Glutamatergic neuron (in vitro differentiated cells): ENCODE data around the gene KCNK10. TPM values are rescaled to one million over a fixed set of nuclear protein-coding genes. Genes with fewer than 3 reads are reported as not detected.

Experiments used
- DNase-seq: peaks from one replicate; pipeline ENCODE4 v3.0.0; 2022
- H3K27ac Mint-ChIP-seq: one replicate; pipeline ENCODE4 v1.8.0; 2020; ENCODE audit warnings: mild to moderate bottlenecking, mixed read lengths, inconsistent platforms; ENCODE audit not compliant: unreplicated experiment
- H3K27me3 Mint-ChIP-seq: one replicate; pipeline ENCODE4 v1.8.0; 2020; ENCODE audit warnings: mild to moderate bottlenecking, moderate library complexity, mixed read lengths, inconsistent platforms; ENCODE audit not compliant: unreplicated experiment
- H3K36me3 Mint-ChIP-seq: one replicate; pipeline ENCODE4 v1.8.0; 2020; ENCODE audit warnings: mild to moderate bottlenecking, mixed read lengths, inconsistent platforms; ENCODE audit not compliant: unreplicated experiment
- H3K4me1 Mint-ChIP-seq: one replicate; pipeline ENCODE4 v1.8.0; 2020; ENCODE audit warnings: mild to moderate bottlenecking, low read depth, mixed read lengths, inconsistent platforms; ENCODE audit not compliant: unreplicated experiment
- H3K4me3 Mint-ChIP-seq: one replicate; pipeline ENCODE4 v1.8.0; 2020; ENCODE audit warnings: mild to moderate bottlenecking, mixed read lengths, inconsistent platforms; ENCODE audit not compliant: unreplicated experiment
- H3K9me3 Mint-ChIP-seq: one replicate; pipeline ENCODE4 v1.8.0; 2020; ENCODE audit warnings: mild to moderate bottlenecking, moderate library complexity, mixed read lengths, inconsistent platforms; ENCODE audit not compliant: unreplicated experiment
- total RNA-seq: library from RNA; stranded (reverse); fragmentation: NEBNext Ultra II Directional; extraction: Animal tissue kit (Norgen Biotek cat#: 25700); gene quantifications from one replicate; pipeline ENCODE4 v1.2.1, GENCODE V29; 2021; ENCODE audit not compliant: unreplicated experiment
- TF ChIP-seq, protein P1 (sequence below): fragments of 200-600 bp; sonication (generic); IDR thresholded peaks from one replicate; pipeline ENCODE4 v1.5.0; 2021; ENCODE audit not compliant: partially characterized antibody, unreplicated experiment

Gene KCNK10
- total RNA-seq, 1 donor from 2014 or later, result 2.8 TPM

DNA sequence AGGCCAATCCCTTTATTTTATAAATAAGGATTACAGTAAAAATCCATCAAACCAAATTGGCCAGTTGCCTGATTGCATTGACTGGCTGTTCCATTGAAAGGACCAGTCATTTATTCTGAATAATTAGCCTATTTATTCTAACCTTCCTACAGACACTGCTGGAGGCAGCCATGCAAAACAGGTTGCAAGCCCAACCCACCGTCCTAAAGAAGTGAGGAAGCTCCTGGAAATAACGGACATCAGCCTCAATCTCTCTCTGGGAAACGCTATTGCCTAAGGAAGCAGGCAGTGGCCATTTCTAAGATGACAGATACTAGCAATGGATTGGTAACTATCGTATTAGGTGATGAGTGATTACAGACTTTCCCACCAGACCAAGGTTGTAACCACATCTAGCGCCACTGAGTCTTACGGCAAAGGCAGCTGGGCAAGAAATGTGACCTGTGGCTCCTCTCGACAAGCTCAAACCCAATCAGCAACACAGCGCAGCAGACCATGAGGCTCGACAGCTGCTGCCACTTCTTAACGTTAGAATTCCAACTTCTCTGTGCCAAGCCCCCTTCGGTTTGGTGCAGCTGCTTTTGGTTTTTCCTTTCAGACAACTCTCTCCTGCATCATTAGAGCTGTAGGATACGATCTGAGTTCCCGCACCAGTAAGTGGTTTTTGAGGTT lies 134.2 kb downstream of the KCNK10 start:
- no peak overlapping the region for H3K27ac Mint-ChIP-seq
- TF ChIP-seq, protein P1, sequence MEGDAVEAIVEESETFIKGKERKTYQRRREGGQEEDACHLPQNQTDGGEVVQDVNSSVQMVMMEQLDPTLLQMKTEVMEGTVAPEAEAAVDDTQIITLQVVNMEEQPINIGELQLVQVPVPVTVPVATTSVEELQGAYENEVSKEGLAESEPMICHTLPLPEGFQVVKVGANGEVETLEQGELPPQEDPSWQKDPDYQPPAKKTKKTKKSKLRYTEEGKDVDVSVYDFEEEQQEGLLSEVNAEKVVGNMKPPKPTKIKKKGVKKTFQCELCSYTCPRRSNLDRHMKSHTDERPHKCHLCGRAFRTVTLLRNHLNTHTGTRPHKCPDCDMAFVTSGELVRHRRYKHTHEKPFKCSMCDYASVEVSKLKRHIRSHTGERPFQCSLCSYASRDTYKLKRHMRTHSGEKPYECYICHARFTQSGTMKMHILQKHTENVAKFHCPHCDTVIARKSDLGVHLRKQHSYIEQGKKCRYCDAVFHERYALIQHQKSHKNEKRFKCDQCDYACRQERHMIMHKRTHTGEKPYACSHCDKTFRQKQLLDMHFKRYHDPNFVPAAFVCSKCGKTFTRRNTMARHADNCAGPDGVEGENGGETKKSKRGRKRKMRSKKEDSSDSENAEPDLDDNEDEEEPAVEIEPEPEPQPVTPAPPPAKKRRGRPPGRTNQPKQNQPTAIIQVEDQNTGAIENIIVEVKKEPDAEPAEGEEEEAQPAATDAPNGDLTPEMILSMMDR, result no peak
- H3K4me1 Mint-ChIP-seq, result peaks cover 10% of the 10 kb centered on the region
- DNase-seq, result no peak
- H3K4me3 Mint-ChIP-seq, result peak overlapping the region; percentile 65
- H3K36me3 Mint-ChIP-seq, result no peaks in the 10 kb centered on the region
- H3K9me3 Mint-ChIP-seq, result no peaks in the 10 kb centered on the region
- H3K27me3 Mint-ChIP-seq, result no peaks in the 10 kb centered on the region

DNA sequence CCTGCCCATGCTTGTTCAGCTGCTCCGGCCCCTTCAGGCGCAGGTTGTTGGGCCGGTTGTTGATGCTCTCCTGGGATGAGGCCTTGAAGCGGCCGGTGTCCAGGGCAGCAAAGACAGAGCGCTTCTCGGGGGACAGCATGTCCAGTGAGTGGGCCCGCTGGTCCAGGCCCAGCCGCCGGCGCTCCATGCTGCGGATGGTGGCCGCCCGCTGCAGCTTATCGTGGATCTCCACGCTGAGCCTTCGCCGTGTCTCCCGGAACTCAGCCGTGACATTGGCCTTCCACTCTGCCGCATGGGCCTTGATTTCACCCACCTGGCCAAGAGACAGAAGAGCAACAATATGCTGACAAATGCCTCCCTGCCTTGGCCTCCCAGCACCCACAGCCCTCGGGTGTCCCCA lies 137.2 kb downstream of the KCNK10 start:
- DNase-seq, result no peak
- Mint-ChIP-seq H3K9me3 (no peaks in the 10 kb centered on the region), H3K27ac (no peak overlapping the region), H3K4me3 (no peak overlapping the region), H3K36me3 (no peaks in the 10 kb centered on the region), H3K4me1 (peaks cover 10% of the 10 kb centered on the region), H3K27me3 (peaks cover 2% of the 10 kb centered on the region)
- TF ChIP-seq, protein P1, result no peak

DNA sequence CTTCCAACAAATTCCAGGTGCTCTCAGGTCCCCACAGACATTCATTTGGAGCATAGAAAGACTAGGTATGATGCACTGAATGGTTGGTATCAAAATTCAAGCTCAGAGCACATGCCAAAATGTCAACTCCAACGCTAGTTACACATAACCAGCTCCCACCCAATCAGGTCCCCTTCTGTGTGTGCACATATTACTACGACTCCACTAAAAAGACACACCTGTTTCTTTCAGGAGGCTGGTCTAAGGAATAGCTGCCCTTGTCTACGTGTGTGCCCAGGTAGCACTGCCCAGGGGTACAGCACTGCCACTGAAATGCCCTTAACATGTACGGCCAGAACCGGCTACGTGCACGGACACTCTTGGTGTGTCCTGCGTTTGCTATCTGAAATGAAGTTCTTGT lies 138.1 kb downstream of the KCNK10 start:
- H3K27me3 Mint-ChIP-seq, result peaks cover 2% of the 10 kb centered on the region
- H3K27ac Mint-ChIP-seq, result no peak overlapping the region
- peaks cover 9% of the 10 kb centered on the region for H3K4me1 Mint-ChIP-seq
- no peak for DNase-seq
- H3K9me3 Mint-ChIP-seq, result no peaks in the 10 kb centered on the region
- no peaks in the 10 kb centered on the region for H3K36me3 Mint-ChIP-seq
- no peak overlapping the region for H3K4me3 Mint-ChIP-seq
- TF ChIP-seq, protein P1, result no peak

DNA sequence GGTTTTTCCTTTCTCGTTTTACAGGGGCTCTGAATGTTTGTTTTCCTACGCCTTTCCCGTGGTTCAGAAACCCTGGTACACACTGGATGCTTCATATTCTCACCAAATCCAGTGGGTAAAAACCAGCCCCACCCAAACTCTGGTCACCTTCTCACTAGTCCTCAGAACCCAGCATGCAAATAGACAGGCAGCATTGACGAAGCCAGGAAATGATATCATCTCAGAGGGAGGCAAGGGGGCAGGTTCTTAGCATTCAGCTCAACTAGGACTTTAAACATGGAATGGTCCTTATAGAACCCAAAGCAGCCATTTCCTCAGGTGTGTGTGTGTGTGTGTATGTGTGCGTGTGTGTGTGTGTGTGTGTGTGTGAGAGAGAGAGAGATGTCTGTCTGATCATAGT lies 142.0 kb downstream of the KCNK10 start:
- Mint-ChIP-seq H3K27ac (no peak overlapping the region), H3K36me3 (no peaks in the 10 kb centered on the region), H3K27me3 (peaks cover 2% of the 10 kb centered on the region), H3K4me3 (no peak overlapping the region), H3K9me3 (no peaks in the 10 kb centered on the region), H3K4me1 (no peaks in the 10 kb centered on the region)
- DNase-seq, result no peak
- TF ChIP-seq, protein P1, result no peak

DNA sequence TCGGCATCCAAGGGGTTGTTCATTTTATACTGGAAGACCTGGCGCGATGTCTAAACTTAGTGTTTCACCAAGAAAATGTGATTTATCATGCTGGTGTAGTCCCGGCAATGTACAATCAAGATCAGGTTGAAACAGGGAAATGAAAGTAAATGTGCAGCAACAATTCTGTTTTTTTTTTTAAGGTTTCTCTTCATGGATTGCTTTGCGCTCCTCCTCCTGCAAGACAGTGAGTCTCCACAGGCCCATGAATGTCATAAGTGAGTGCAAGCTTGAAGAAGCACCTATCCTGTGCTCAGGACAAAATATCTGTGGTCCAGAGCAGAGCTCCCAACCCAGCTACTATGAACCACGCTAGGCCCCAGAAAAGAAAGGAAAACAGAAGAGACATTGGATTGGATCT lies 143.4 kb downstream of the KCNK10 start:
- DNase-seq, result no peak
- Mint-ChIP-seq H3K4me1 (no peaks in the 10 kb centered on the region), H3K27me3 (peaks cover 2% of the 10 kb centered on the region), H3K9me3 (no peaks in the 10 kb centered on the region), H3K27ac (no peak overlapping the region), H3K36me3 (no peaks in the 10 kb centered on the region), H3K4me3 (no peak overlapping the region)
- TF ChIP-seq, protein P1, result no peak
